Activated CD8-positive, alpha-beta memory T cell treated with anti-CD3 and anti-CD28 coated beads, Interleukin-2, amount 50 U/mL, for 1 hour (primary cell): ENCODE results near the gene ABCC10.
"Not testable (repeated sequence)": the region's sequence is repeated elsewhere in the genome, so short reads cannot be mapped to it uniquely, and the experiment has no call there.

Experiments used
- DNase-seq: peaks from one replicate; pipeline ENCODE4 v3.0.0-alpha.2; 2020; ENCODE audit errors: extremely low read depth

ABCC10 gene, protein sequence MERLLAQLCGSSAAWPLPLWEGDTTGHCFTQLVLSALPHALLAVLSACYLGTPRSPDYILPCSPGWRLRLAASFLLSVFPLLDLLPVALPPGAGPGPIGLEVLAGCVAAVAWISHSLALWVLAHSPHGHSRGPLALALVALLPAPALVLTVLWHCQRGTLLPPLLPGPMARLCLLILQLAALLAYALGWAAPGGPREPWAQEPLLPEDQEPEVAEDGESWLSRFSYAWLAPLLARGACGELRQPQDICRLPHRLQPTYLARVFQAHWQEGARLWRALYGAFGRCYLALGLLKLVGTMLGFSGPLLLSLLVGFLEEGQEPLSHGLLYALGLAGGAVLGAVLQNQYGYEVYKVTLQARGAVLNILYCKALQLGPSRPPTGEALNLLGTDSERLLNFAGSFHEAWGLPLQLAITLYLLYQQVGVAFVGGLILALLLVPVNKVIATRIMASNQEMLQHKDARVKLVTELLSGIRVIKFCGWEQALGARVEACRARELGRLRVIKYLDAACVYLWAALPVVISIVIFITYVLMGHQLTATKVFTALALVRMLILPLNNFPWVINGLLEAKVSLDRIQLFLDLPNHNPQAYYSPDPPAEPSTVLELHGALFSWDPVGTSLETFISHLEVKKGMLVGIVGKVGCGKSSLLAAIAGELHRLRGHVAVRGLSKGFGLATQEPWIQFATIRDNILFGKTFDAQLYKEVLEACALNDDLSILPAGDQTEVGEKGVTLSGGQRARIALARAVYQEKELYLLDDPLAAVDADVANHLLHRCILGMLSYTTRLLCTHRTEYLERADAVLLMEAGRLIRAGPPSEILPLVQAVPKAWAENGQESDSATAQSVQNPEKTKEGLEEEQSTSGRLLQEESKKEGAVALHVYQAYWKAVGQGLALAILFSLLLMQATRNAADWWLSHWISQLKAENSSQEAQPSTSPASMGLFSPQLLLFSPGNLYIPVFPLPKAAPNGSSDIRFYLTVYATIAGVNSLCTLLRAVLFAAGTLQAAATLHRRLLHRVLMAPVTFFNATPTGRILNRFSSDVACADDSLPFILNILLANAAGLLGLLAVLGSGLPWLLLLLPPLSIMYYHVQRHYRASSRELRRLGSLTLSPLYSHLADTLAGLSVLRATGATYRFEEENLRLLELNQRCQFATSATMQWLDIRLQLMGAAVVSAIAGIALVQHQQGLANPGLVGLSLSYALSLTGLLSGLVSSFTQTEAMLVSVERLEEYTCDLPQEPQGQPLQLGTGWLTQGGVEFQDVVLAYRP (N-terminal part only)

DNA sequence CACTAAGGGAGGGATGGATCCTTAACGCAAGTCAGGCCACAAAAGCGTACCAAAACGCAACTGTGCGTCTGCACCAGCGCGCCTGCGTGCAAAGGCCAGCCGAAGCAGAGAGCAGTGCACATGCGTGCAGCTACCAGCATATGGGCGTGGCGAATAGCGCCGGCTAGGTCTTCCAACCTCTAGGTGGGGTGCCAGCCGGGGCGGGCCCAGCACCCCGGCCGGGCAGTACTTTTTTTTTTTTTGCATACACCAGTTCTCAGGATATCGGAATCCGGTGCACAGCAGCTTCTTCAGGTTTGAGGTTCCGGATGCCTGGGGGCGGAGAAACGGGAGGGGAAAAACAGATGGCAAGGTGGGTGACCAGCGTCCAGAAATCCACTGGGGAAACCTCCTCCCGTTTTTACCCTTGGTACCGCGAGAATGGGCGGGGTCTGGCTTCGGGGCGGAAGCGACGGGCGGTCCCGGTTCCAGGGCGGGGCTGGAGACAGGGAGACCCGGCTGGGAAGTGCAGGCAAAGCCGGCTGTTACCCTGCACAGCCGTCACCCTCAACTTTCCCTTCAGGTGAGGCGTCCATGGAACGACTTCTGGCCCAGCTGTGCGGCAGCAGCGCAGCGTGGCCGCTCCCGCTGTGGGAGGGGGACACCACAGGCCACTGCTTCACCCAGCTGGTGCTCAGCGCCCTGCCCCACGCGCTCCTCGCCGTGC is at the start of gene ABCC10:
Gene ABCC10, plus strand, starts transcription at position 136 of the 706 bp plus-strand sequence. Its CDS starts 438 bp downstream, at position 574.
- peak; percentile 88 for DNase-seq

DNA sequence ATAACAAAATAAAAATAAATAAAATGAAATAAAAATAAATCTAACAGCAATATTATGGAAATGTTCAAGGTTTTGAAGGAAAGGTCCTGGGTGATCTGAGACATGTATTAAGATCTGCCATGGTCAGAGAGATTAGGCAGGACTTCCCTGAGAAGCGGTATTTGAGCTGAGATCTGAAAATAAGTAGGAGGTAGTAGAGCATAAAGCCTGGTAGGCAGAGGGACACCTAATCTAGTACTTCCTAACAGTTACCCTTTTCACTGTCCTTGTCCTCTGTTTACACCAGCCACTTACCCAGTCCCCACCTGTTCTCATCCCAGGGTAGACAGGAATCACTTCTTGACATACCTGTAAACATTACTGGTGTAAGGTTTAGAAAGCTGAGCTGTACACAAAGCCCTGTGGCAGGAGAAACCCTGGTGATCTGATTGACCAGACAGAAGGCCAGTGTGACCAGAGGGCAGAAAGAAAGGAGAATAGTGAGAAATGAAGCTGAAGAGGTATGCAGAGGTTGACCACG is 49.6 kb upstream of the ABCC10 start:
- no peak for DNase-seq

DNA sequence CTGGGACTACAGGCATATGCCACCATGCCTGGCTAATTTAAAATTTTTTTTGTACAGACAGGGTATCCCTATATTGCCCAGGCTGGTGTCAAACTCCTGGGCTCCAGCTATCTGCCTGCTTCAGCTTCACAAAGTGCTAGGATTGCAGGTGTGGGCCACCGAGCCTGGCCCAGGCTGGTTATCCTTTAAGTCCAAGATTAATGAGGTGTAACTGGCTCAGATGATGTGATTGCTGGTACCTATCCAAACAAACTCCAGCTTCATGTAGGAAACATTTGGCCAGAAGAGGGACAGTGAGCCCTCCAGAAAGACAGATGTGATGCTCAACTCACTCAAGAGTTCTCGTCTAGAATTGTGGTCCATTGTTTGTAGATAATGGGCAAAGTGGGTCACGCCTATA is 48.7 kb upstream of the ABCC10 start:
- DNase-seq = no peak

DNA sequence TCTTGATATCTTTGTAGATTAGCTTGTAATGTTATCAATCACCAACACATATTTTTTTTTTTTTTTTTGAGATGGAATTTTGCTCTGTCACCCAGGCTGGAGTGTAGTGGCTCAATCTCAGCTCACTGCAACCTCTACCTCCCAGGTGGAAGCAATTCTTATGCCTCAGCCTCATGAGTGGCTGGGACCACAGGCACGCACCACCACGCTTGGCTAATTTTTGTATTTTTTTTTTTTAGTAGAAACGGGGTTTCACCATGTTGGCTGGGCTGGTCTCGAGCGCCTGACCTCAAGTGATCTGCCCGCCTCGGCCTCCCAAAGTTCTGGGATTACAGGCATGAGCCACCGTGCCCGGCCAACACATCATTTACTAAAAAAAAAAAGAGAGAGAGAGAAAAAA is 46.5 kb upstream of the ABCC10 start:
- not testable (repeated sequence) for DNase-seq

DNA sequence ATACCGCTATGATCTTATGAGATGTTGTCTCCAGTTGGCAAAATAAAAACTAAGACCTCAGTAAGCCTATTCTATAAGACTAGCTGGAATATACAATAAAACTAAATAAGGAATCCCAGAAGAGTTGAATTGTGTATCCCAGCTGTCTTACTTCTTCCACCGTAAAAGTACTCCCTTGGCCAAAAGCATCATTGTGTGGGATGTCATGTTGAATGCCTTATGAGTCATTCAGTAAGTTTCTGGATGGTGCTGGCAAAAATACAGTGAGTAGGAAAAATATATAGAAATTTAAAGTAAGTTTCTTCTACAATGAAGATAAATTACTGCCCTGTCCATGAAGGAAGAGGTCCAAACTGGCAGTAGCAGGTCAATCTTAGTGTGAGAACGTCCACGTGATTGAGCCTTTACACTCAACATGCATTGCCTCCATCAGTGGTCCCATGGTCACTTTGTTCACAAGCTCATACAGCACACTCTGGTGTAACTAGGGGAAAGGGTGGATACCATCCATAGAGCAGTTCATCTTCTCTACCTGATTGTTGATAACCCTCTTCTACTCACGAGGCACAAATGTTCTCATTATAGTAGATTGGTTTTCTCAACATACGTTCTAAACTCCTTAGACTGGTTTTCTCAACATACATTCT is 44.2 kb upstream of the ABCC10 start:
- no peak for DNase-seq

DNA sequence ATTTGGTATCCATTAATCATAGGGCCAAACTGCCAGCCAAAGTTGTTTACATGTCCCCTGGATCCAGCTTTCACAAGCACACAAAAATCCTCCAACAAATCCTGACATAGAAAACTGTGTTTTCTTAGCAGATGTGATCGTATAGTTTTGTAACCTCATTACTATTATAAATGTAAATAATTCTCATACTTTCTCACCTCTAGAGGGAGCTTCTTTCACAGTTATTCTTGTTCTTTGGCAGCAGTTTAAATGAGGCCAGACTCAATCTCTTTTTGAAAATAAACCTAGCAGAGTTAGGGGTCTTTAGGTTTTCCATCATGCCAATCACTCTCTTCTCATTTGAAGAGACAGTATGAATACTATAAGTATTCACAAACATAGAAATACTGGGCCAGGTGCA is 40.8 kb upstream of the ABCC10 start:
- DNase-seq = no peak

DNA sequence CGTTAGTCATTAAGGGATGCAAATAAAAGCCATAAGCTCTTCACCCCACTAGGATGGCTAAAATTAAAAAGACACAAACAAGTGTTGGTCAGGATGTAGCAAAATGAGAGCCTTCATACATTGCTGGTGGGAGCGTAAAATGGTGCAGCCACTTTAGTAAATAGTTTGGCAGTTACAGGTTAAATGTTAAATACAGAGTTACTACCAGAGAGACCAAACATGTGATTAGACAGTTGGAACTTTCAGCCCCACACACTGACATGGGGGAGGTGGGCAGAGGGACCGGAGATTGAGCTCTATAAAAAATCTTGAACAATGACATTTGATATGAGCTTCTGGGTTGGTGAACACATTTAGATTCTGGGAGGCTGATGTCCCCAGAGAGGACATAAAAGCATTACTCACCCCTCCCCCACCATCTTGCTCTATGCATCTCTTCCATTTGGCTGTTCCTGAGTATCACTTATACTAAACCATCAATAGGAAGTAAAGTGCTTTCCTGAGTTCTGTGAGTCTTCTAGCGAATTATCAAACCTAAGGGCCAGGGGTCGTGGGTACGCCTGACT is 37.5 kb upstream of the ABCC10 start:
- no peak for DNase-seq

DNA sequence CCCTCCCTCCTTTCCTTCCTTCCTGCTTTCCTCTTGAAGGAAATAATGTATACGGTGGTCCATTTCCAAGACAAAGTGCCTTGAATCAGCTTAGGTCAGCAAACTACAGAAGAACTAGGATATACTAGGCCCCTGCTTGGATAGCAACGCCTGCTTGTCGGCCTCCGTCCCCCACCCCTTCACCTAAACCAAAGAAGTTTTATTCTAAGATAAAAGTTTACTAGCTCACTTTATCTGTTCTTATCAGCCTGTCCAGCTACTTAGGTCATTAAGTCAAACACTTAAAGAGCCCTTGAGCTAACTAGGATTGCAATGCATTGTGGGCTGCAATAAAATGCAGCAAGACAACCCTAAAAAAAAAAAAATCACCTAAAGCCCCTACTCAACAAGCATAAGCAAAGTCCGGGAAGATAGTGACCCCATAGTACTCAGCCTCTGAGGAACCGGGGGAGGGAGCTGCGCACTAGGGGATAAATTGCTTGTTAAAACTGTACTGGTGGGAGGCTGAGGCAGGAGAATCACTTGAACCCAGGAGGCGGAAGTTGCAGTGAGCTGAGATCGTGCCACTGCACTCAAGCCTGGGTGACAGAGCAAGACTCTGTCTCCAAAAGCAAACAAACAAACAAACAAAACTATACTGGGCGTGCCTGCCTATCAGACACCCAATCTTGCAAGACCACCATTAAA is 36.4 kb upstream of the ABCC10 start:
- DNase-seq = not testable (repeated sequence)

DNA sequence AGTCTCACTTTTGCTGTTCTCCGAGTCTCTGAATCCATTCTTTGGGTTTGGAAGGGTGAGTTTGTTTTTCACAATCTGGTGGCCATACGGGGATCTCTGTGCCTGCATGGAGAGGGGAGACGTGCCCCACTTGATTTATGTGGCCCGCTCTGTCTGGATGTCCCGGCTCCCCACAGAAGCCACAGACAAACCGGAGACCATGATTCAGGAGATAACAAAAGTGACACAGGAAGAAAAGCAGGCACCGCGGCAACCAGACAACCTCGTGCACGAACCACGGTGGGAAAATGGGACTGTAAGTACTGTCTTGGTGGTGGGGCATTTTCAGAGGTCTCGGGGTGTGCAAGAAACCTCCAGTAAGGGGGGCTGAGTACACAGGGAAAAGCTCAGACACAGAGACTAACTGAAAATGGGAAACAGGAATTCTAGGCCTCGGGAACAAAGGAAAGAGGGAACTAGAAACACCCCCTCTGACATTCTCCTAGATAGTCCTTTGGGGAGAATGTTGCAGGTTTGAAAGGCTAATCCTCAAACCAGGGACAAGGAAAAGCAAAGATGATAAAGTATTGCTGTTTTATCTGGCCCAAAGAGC is 35.8 kb upstream of the ABCC10 start:
- no peak for DNase-seq

DNA sequence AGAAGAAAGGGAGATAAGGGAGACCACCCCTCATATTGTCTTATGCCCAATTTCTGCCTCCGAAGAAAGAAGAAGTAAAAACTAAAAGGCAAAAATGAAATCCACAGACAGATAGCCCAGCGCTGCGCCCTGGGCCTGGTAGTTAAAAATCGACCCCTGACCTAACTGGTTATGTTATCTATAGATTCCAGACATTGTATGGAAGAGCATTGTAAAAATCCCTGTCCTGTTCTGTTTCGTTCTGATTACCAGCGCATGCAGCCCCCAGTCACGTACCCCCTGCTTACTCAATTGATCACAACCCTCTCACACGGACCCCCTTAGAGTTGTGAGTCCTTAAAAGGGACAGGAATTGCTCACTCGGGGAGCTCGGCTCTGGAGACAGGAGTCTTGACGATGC is 34.2 kb upstream of the ABCC10 start:
- DNase-seq = not testable (repeated sequence)

DNA sequence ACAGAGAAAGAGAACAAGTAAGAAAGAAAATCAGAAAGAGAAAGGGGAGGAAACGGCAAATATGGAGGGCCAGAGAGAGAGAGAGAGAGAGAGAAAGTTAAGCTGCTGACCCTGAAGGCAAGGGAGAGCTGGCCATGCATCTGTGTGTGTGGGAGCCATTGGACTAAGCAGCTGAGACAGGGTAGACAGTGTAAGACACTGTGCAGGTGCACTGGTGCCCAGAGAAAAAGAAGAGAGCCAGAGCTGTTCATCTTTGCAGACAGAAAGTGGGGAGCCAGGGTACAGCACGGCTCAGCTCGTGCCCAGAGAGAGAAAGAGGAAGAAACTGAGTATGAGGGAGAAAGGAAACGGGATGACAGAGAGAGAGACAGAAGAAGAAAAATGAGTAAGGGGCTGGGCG is 33.7 kb upstream of the ABCC10 start:
- no peak for DNase-seq

DNA sequence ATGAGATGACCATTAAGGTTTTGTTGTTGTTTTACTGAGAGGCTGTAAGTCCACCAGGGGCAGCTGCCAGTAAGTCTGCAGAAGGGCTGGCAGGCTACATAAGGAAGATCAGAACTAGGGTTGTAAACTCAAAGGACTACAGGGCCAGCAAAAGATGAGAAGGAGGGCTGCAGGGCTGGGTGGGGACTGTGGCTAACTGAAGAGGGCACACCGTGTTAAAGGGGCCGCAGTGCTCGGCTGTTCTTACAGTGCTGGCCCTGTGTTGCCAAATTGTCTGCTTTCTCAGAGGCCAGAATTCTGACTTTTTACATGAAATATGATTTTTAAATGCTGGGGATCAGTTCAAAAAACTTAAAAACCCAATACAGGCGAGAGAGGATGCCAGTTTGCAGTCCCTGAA is 32.4 kb upstream of the ABCC10 start:
- DNase-seq = no peak

DNA sequence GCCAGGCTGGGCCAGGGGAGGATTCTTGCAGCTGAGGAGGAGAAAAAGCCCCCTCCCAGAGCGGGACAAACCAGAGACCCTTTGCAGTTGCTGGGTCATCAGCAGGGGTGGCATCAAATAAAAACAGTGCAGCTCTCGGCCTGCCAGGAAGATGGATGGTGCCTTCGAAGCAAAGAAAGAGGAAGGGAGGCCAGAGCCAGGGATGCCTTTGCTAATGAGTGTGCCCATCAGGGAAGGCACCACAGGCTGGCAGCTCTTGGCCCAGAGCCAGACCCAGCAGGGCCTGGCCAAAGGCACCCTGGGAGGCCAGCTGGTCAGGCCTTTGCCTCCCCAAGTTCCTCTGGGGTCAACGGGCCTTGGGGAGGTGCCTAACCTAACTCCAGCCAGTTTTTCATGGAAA is 31.6 kb upstream of the ABCC10 start:
- DNase-seq = no peak

DNA sequence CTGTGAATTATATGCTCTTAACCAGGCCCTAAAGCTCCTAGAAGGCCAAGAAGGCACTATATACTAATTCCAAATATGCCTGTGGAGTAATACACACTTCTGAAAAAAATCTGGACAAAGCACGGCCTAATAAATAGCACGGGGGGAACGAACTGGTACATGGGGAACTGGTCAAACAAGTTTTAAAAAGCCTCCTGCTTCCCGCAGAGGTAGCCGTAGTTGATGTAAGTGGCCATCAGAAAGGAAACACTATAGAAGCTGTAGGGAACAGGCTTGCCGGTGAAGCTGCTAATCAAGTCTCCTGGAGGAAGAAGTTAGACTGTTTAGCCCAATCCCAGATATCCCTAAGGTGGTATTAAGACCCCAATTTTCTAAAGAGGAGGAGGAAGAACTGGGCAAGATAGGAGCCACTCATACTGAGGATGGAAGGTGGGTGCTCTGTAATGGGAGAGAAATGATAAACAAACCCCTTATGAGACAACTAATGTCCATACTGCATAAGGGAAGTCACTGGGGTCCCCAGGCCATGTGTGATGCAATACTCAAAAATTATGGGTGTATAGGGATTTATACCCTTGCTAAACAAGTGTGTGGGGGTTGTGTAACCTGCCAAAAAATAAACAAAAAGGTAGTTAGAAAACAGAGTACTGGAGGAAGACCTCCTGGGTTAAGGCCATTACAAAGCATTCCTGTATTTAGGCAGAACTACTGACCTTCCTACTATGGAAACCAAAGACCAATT is 30.8 kb upstream of the ABCC10 start:
- no peak for DNase-seq

DNA sequence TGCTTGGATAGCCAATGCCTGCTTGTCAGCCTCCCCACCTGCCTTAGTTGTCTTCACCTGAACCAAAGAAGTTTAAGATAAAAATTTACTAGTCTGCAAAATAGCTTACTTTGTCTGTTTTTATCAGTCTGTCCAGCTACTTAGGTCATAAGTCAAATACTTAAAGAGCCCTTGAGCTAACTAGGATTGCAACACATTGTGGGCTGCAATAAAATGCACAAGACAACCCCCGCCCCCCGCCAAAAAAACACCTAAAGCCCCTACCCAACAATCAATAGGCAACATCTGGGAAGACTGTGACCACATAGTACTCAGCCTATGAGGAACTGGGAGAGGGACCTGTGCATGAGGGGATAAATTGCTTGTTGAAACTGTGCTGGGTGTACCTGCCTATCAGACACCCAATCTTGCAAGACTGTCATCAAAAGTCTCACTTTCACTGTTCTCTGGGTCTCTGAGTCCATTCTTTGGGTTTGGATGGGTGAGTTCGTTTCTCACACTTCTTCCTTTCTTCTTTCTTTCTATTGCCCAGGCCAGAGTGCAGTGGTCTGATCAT is 27.3 kb upstream of the ABCC10 start:
- no peak for DNase-seq

DNA sequence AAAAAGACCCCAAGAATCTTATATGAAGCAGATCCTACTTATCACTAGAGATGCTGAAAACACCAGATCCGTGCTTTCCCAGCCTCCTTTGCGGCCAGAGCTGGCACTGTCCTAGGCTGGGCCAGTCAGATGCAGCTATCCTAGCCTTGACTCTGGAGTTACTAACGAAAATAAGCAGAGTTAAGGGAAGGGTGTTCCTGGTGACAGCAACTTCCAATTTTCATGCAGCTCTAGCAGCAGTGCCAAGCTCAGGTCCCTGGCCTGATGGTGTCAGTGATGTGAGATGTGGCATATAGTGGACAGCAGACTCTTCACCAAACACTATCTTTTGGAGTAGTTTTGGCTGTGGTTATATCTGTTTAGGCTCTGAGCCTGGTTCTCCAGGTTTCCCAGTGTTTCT is 25.6 kb upstream of the ABCC10 start:
- DNase-seq = no peak

DNA sequence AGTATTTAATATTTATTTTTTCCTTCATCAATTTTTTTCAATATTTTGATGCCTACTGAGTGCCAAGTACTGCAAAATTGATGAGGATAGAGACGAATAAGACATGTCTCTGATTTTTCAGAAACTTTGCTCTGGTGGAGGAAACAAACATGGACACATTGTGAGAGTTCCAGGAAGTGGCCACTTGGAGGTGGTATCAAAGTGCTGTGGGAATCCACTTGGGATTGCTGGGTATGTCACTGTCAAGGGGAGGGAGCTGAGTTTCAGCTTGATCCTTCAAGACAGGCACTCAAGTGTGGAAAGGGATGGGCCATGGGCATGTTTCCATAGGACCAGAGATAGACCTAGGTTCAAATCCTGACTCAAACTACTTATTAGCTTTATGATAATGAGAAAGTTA is 24.5 kb upstream of the ABCC10 start:
- no peak for DNase-seq

DNA sequence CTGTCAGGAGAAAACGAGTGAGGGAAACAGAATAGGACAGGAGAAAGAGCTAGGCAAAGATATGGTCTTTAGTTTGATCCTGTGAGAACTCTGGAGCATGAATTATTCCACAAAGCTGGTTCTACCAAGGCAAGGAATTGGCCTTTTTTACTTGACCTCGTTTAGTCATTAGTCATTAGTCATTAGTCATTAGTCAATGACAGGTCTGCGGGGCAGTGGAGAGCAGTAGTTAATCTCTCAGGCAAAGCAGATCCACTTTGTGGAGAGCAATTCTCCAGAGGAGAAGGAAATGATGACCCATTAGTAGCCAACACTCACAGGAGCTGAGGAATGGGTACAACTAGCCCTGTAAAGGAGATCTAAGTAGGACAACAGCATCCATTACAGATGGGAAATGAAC is 22.0 kb upstream of the ABCC10 start:
- DNase-seq = no peak
